ENCODE measurements around the gene AUH. TPM values are rescaled to one million over a fixed set of nuclear protein-coding genes. Genes with fewer than 3 reads are reported as not detected.

The AUH gene
- polyA plus RNA-seq, 1 donor, result 41.5 TPM

GRCh38 chr9:91188719-91189590 lies 172.8 kb downstream of the AUH start:
- no peak for DNase-seq

- no peak for DNase-seq
These were observed 173.8 kb downstream of the AUH start for GRCh38 chr9:91187965-91188344.

GRCh38 chr9:91187311-91187964 lies 174.3 kb downstream of the AUH start:
- DNase-seq, result no peak

GRCh38 chr9:91186632-91187108 lies 175.0 kb downstream of the AUH start:
- DNase-seq, result no peak

- no peak for DNase-seq
These were observed 176.4 kb downstream of the AUH start for GRCh38 chr9:91185193-91185886.

- DNase-seq, result no peak
These were observed 179.1 kb downstream of the AUH start for GRCh38 chr9:91182429-91183225.

GRCh38 chr9:91181541-91181940 lies 180.2 kb downstream of the AUH start:
- DNase-seq, result no peak

GRCh38 chr9:91180930-91181268 lies 180.8 kb downstream of the AUH start:
- no peak for DNase-seq

GRCh38 chr9:91180240-91180929 lies 181.3 kb downstream of the AUH start:
- no peak for DNase-seq

GRCh38 chr9:91179237-91180138 lies 182.2 kb downstream of the AUH start:
- DNase-seq, result no peak

GRCh38 chr9:91178281-91179236 lies 183.2 kb downstream of the AUH start:
- DNase-seq, result no peak

GRCh38 chr9:91177661-91178280 lies 183.9 kb downstream of the AUH start:
- no peak for DNase-seq

GRCh38 chr9:91177081-91177480 lies 184.6 kb downstream of the AUH start:
- no peak for DNase-seq

- no peak for DNase-seq
These were observed 185.3 kb downstream of the AUH start for GRCh38 chr9:91176426-91176825.

GRCh38 chr9:91174772-91175171 lies 186.9 kb downstream of the AUH start:
- no peak for DNase-seq

- no peak for DNase-seq
These were observed 189.4 kb downstream of the AUH start for GRCh38 chr9:91172329-91172728.

- DNase-seq, result no peak
These were observed 190.8 kb downstream of the AUH start for GRCh38 chr9:91170951-91171350.

GRCh38 chr9:91166796-91167366 lies 194.8 kb downstream of the AUH start:
- DNase-seq, result no peak

Measured in left kidney (tissue), 2 donors.